Activated B cell treated with CpG ODN at 0.5 μM for 24 hours (primary cell): ENCODE measurements around the gene ARL6. TPM values are rescaled to one million over a fixed set of nuclear protein-coding genes. Genes with fewer than 3 reads are reported as not detected.

Experiments
- ATAC-seq: fragments of 200-7000 bp; cut with Tn5 transposase; one replicate; pipeline ENCODE4 v1.10.0; 2021; ENCODE audit warnings: low read depth, mild to moderate bottlenecking, moderate library complexity
- CTCF ChIA-PET: fragments of 350-600 bp; sonication (Branson Sonifier 250); formaldehyde crosslinking; loops from one replicate; lab custom pipeline; 2021; ENCODE audit warnings: antibody characterized with exemption; lab: Charles Lee
- POLR2A ChIA-PET: fragments of 350-600 bp; sonication (Branson Sonifier 250); formaldehyde crosslinking; loops from one replicate; lab custom pipeline; 2021; ENCODE audit warnings: antibody characterized with exemption; lab: Charles Lee
- DNase-seq: peaks from one replicate; pipeline ENCODE4 v3.0.0; 2022
- H3K27ac Mint-ChIP-seq: one replicate; pipeline ENCODE4 v1.8.0; 2020; ENCODE audit warnings: mixed read lengths
- H3K27me3 Mint-ChIP-seq: one replicate; pipeline ENCODE4 v1.8.0; 2021; ENCODE audit warnings: mixed read lengths
- H3K36me3 Mint-ChIP-seq: one replicate; pipeline ENCODE4 v1.8.0; 2021; ENCODE audit warnings: low read depth, mixed read lengths
- H3K4me1 Mint-ChIP-seq: one replicate; pipeline ENCODE4 v1.8.0; 2021; ENCODE audit warnings: mixed read lengths
- H3K4me3 Mint-ChIP-seq: one replicate; pipeline ENCODE4 v1.8.0; 2020; ENCODE audit warnings: mild to moderate bottlenecking, mixed read lengths
- H3K9me3 Mint-ChIP-seq: one replicate; pipeline ENCODE4 v1.8.0; 2020; ENCODE audit warnings: mixed read lengths
- intact Hi-C: fragments of 100-400 bp; cut with micrococcal nuclease; formaldehyde crosslinking; loops from one replicate; pipeline ENCODE4 v1.15.1; 2024
- total RNA-seq: library from RNA; stranded (reverse); gene quantifications from 2 replicates; pipeline ENCODE4 v1.2.3, GENCODE V29; 2022
- TF ChIP-seq, protein P1 (sequence below): fragments of 200-600 bp; IDR thresholded peaks from one replicate; pipeline ENCODE4 v1.8.0; 2022; ENCODE audit warnings: antibody characterized with exemption, mild to moderate bottlenecking

Gene ARL6
- total RNA-seq, 1 donor from 2014 or later: 4.2 TPM

DNA sequence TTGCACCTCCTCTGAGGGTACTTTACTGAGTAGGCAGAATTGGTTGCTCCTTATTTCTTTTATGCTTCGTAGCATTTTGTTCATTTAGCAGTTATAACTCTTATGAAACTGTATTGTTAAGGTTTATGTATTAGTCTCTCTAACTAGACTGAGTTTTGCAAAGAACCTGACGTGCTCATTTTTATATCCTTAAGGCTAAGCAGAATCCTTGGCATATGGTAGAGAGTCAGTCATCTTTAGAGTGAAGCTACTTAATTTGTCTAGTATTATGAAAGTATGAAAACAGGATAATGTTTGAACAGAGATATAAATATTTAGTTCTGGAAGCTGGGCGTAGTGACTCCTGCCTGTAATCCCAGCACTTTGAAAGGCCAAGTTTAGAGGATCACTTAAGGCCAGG lies 77.4 kb downstream of the ARL6 start:
- ChIA-PET CTCF (no interaction called here), POLR2A (no interaction called here)
- H3K4me3 Mint-ChIP-seq: no peak overlapping the region
- ATAC-seq: no peak
- H3K36me3 Mint-ChIP-seq: no peaks in the 10 kb centered on the region
- TF ChIP-seq, protein P1, sequence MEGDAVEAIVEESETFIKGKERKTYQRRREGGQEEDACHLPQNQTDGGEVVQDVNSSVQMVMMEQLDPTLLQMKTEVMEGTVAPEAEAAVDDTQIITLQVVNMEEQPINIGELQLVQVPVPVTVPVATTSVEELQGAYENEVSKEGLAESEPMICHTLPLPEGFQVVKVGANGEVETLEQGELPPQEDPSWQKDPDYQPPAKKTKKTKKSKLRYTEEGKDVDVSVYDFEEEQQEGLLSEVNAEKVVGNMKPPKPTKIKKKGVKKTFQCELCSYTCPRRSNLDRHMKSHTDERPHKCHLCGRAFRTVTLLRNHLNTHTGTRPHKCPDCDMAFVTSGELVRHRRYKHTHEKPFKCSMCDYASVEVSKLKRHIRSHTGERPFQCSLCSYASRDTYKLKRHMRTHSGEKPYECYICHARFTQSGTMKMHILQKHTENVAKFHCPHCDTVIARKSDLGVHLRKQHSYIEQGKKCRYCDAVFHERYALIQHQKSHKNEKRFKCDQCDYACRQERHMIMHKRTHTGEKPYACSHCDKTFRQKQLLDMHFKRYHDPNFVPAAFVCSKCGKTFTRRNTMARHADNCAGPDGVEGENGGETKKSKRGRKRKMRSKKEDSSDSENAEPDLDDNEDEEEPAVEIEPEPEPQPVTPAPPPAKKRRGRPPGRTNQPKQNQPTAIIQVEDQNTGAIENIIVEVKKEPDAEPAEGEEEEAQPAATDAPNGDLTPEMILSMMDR: no peak
- H3K27me3 Mint-ChIP-seq: peaks cover 2% of the 10 kb centered on the region
- no peak overlapping the region for H3K27ac Mint-ChIP-seq
- H3K4me1 Mint-ChIP-seq: no peaks in the 10 kb centered on the region
- DNase-seq: no peak
- no peaks in the 10 kb centered on the region for H3K9me3 Mint-ChIP-seq
- intact Hi-C loops: no loop called here

GRCh38 chr3:97848779-97849178 lies 84.2 kb downstream of the ARL6 start:
- Mint-ChIP-seq H3K9me3 (peaks cover 2% of the 10 kb centered on the region), H3K27ac (no peak overlapping the region), H3K27me3 (peaks cover 7% of the 10 kb centered on the region), H3K4me3 (no peak overlapping the region), H3K36me3 (no peaks in the 10 kb centered on the region), H3K4me1 (no peaks in the 10 kb centered on the region)
- TF ChIP-seq, protein P1: no peak
- DNase-seq: no peak
- intact Hi-C loops: no loop called here
- POLR2A ChIA-PET: no interaction called here
- CTCF ChIA-PET: no interaction called here
- no peak for ATAC-seq

Other genes with a start within 250 kb of the ARL6 start
- gene CRYBG3, start 57.3 kb downstream of the ARL6 start, total RNA-seq: 1.5 TPM in 2 replicates
- gene RIOX2, start 207.7 kb downstream of the ARL6 start, total RNA-seq: 33.7 and 34.8 TPM in 2 replicates